Measurements from ENCODE around the gene SEZ6. TPM values are rescaled to one million over a fixed set of nuclear protein-coding genes. Genes with fewer than 3 reads are reported as not detected.

Gene SEZ6
- total and polyA plus RNA-seq, 7 donors = 0.36 to 0.99 (median 0.54) TPM; not detected in 3

GRCh38 chr17:28989028-28989427 lies 16.8 kb downstream of the SEZ6 start:
- Histone ChIP-seq H3K4me3 (no peak overlapping the region), H3K36me3 (no peaks in the 10 kb centered on the region), H3K4me1 (no peaks in the 10 kb centered on the region), H3K27me3 (peaks cover 7 to 15% (median 13%) of the 10 kb centered on the region in 3 donors), H3K27ac (no peak overlapping the region), H3K9me3 (no peaks in the 10 kb centered on the region)
- DNase-seq = no peak
- intact Hi-C loops (cut with DNase I) = no loop called here
- TF ChIP-seq EP300 (IDR thresholded peaks at IDR 0.05) (no peak), POLR2A (IDR thresholded peaks at IDR 0.05) (no peak), CTCF (IDR thresholded peaks at IDR 0.05) (no peak)

GRCh38 chr17:28988475-28988874 lies 17.4 kb downstream of the SEZ6 start:
- TF ChIP-seq CTCF (IDR thresholded peaks at IDR 0.05) (no peak), POLR2AphosphoS5 (IDR thresholded peaks at IDR 0.05) (no peak), EP300 (IDR thresholded peaks at IDR 0.05) (no peak), POLR2A (IDR thresholded peaks at IDR 0.05) (no peak)
- Histone ChIP-seq H3K36me3 (no peaks in the 10 kb centered on the region), H3K9me3 (no peaks in the 10 kb centered on the region), H3K27ac (no peak overlapping the region), H3K4me3 (no peak overlapping the region), H3K27me3 (peaks cover 7 to 15% (median 13%) of the 10 kb centered on the region in 3 donors), H3K4me1 (no peaks in the 10 kb centered on the region)
- intact Hi-C loops (cut with DNase I) = no loop called here
- DNase-seq = no peak
- WGBS, 2 donors = 80 to 84% methylated on average over 1 of the region's 1 CpG

- intact Hi-C loops (cut with DNase I) = no loop called here
- WGBS, 2 donors = 73 to 79% methylated on average over 15 of the region's 15 CpGs
These were observed 18.8 kb downstream of the SEZ6 start for GRCh38 chr17:28986714-28987655.

GRCh38 chr17:28985950-28986713 lies 19.7 kb downstream of the SEZ6 start:
- intact Hi-C loops (cut with DNase I) = no loop called here
- no peak overlapping the region for H3K4me3 ChIP-seq
- no peak for DNase-seq
- H3K27ac ChIP-seq = no peak overlapping the region
- H3K36me3 ChIP-seq = no peaks in the 10 kb centered on the region
- WGBS, 2 donors = 32 to 43% methylated on average over 36 of the region's 36 CpGs
- TF ChIP-seq EP300 (IDR thresholded peaks at IDR 0.05) (no peak), CTCF (IDR thresholded peaks at IDR 0.05) (no peak), POLR2AphosphoS5 (IDR thresholded peaks at IDR 0.05) (no peak), POLR2A (IDR thresholded peaks at IDR 0.05) (no peak)
- H3K9me3 ChIP-seq = no peaks in the 10 kb centered on the region
- peaks cover 7 to 15% (median 13%) of the 10 kb centered on the region in 3 donors for H3K27me3 ChIP-seq
- no peaks in the 10 kb centered on the region for H3K4me1 ChIP-seq

More at GRCh38 chr17:28986714-28987655, 18.8 kb downstream of the SEZ6 start:
- Histone ChIP-seq H3K27ac (no peak overlapping the region), H3K4me1 (no peaks in the 10 kb centered on the region), H3K9me3 (no peaks in the 10 kb centered on the region), H3K4me3 (no peak overlapping the region), H3K27me3 (peaks cover 7 to 15% (median 13%) of the 10 kb centered on the region in 3 donors), H3K36me3 (no peaks in the 10 kb centered on the region)
- no peak for DNase-seq
- TF ChIP-seq EP300 (IDR thresholded peaks at IDR 0.05) = no peak
- TF ChIP-seq POLR2A (IDR thresholded peaks at IDR 0.05) = no peak
- TF ChIP-seq POLR2AphosphoS5 (IDR thresholded peaks at IDR 0.05) = no peak
- TF ChIP-seq CTCF (IDR thresholded peaks at IDR 0.05) = no peak
